Body of pancreas (tissue), 4 donors: ENCODE data around the gene PON3. TPM values are rescaled to one million over a fixed set of nuclear protein-coding genes. Genes with fewer than 3 reads are reported as not detected.

Source experiments
- ATAC-seq: fragments of 150-250 bp; one replicate; pipeline ENCODE4 v1.9.1; 2016
- DNase-seq, 4 donors: peaks; one replicate each; pipeline ENCODE4 v3.0.0-alpha.2; 2019
- H3K27ac ChIP-seq, 4 donors: fragments of 200-600 bp; sonication (generic); 1 replicate in 3 of 4; 2 replicates in 1 of 4; pipeline versions ENCODE4 v1.5.1 to v1.6.1; 2016 to 2019; ENCODE audit warnings: mild to moderate bottlenecking in 1 of 4, mixed read lengths in 1 of 4, moderate library complexity in 1 of 4
- H3K27me3 ChIP-seq, 2 donors: fragments of 200-600 bp; sonication (generic); one replicate each; pipeline ENCODE4 v1.6.0; 2016; ENCODE audit warnings: mild to moderate bottlenecking in 1 of 2
- H3K36me3 ChIP-seq, 2 donors: fragments of 200-600 bp; sonication (generic); replicated peaks in 1 of 2; 2 replicates each; pipeline ENCODE4 v1.5.1; 2016; ENCODE audit warnings: low read depth in 2 of 2; ENCODE audit not compliant: insufficient read depth in 1 of 2
- H3K4me1 ChIP-seq: fragments of 200-600 bp; sonication (generic); one replicate; pipeline ENCODE4 v1.6.0; 2016
- H3K4me3 ChIP-seq, 2 donors: fragments of 200-600 bp; sonication (generic); 1 replicate in 1 of 2; 2 replicates in 1 of 2; pipeline ENCODE4 v1.5.1; 2016 to 2019
- H3K9me3 ChIP-seq, 3 donors: fragments of 200-600 bp; sonication (generic); 1 replicate in 2 of 3; 2 replicates in 1 of 3; pipeline ENCODE4 v1.5.1; 2016
- POLR2A ChIP-seq, 3 donors: fragments of 450-650 bp; IDR thresholded peaks; one replicate each; pipeline ENCODE4 v1.6.1; 2016; ENCODE audit warnings: antibody characterized with exemption in 3 of 3, mild to moderate bottlenecking in 2 of 3
- WGBS, 2 donors: methylation state at CpG; one replicate each; pipeline ENCODE4 v1.1.5; 2017; 5-methylcytosine and 5-hydroxymethylcytosine counted together
- intact Hi-C: fragments of 100-400 bp; cut with DNase I; formaldehyde crosslinking; loops from one replicate; pipeline ENCODE4 v1.15.1; 2023
- total RNA-seq, 2 donors: library from RNA; depleted of rRNA; stranded (reverse); fragments of >200 nt; gene quantifications; one replicate each; pipeline ENCODE4 v1.1.0, GENCODE V29; 2016
- TF ChIP-seq, protein P1 (sequence below), 7 experiments: fragments of 450-650 bp in 4 of 7; fragments of 200-600 bp in 3 of 7; sonication (generic) in 3 of 7; IDR thresholded peaks; one replicate each; pipeline ENCODE4 v1.5.1; 2016 to 2019; ENCODE audit warnings: antibody characterized with exemption in 7 of 7

PON3 gene
- total RNA-seq, 2 donors from 2014 or later = 3.0 to 7.0 TPM

DNA sequence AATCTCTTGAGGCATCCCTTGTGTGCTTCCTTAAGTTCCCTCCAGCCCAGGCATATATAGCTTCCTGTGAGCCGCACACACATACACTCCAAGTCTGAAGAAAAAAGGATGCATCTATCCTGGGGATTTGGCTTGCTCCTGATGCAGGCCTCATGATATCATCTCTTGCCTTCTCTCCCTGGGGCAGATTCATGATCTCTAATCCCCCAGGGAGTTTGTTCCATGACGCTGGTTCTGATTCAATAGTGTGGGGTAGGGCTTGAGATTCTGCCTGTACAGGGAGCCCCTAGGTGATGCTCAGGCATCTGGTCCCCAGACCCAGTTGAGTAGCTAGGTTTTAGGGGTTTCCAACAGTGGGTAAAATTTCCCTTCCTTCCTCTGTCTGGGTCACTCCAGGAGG lies 73.3 kb downstream of the PON3 start:
- 56 to 57% methylated on average over 2 of the region's 2 CpGs for WGBS, 2 donors
- H3K4me3 ChIP-seq = no peak overlapping the region
- H3K27ac ChIP-seq = no peak overlapping the region
- no peaks in the 10 kb centered on the region for H3K36me3 ChIP-seq
- ATAC-seq = no peak
- H3K4me1 ChIP-seq = no peaks in the 10 kb centered on the region
- no peak for TF ChIP-seq POLR2A (IDR thresholded peaks at IDR 0.05)
- TF ChIP-seq, protein P1, sequence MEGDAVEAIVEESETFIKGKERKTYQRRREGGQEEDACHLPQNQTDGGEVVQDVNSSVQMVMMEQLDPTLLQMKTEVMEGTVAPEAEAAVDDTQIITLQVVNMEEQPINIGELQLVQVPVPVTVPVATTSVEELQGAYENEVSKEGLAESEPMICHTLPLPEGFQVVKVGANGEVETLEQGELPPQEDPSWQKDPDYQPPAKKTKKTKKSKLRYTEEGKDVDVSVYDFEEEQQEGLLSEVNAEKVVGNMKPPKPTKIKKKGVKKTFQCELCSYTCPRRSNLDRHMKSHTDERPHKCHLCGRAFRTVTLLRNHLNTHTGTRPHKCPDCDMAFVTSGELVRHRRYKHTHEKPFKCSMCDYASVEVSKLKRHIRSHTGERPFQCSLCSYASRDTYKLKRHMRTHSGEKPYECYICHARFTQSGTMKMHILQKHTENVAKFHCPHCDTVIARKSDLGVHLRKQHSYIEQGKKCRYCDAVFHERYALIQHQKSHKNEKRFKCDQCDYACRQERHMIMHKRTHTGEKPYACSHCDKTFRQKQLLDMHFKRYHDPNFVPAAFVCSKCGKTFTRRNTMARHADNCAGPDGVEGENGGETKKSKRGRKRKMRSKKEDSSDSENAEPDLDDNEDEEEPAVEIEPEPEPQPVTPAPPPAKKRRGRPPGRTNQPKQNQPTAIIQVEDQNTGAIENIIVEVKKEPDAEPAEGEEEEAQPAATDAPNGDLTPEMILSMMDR (IDR thresholded peaks at IDR 0.05) = no peak
- H3K27me3 ChIP-seq = no peaks in the 10 kb centered on the region
- no peak for DNase-seq
- no peaks in the 10 kb centered on the region for H3K9me3 ChIP-seq
- intact Hi-C loops = no loop called here

DNA sequence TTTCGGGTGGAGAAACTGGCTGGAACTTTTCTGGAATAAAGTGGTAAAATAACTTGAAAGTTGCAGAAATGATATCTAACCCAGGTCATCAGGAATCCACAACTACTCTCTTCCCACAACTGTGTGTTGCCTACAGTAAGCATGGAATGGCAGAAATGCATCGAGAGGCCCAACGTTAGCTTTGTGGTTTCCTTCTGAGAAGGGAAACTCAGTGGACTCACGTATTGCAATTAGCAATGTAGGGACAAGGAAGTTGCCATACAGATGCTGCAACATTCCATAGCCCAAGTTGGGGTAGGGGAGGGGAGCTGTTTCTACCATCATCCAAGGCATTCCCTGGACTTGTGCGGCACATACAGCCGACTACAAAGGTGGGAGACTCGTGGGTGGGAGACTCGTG lies 73.8 kb downstream of the PON3 start:
- 58 to 76% methylated on average over 8 of the region's 8 CpGs for WGBS, 2 donors
- intact Hi-C loops = no loop called here
- no peak overlapping the region for H3K4me3 ChIP-seq

DNA sequence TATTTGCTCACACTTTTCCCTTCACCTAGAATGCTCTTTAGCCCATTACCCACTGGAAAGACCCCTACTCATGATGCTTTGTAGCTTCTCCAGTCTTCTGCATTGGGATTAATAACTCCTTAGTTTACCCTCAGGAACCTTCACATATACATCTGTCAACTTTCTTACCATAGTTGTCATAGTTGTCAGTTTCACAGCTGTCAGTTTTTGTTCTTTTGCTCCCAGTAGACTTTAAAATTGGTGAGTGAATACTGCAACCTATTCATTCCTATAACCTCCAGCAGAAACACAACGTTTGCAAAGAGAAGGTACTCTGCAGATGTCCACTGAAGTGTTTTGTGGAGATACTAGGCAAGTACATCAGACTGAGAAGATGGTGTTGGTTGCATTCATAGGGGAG lies 74.5 kb downstream of the PON3 start:
- no peak for DNase-seq
- H3K4me1 ChIP-seq = no peaks in the 10 kb centered on the region
- no peaks in the 10 kb centered on the region for H3K9me3 ChIP-seq
- 30 to 40% methylated on average over 1 of the region's 1 CpG for WGBS, 2 donors
- TF ChIP-seq, protein P1 (IDR thresholded peaks at IDR 0.05) = no peak
- no peak for TF ChIP-seq POLR2A (IDR thresholded peaks at IDR 0.05)
- H3K27me3 ChIP-seq = no peaks in the 10 kb centered on the region
- ATAC-seq = no peak
- no peak overlapping the region for H3K4me3 ChIP-seq
- H3K27ac ChIP-seq = no peak overlapping the region
- no peaks in the 10 kb centered on the region for H3K36me3 ChIP-seq
- intact Hi-C loops = no loop called here

More for the DNA sequence above, 73.8 kb downstream of the PON3 start:
- no peaks in the 10 kb centered on the region for H3K9me3 ChIP-seq
- TF ChIP-seq POLR2A (IDR thresholded peaks at IDR 0.05) = no peak
- TF ChIP-seq, protein P1 (IDR thresholded peaks at IDR 0.05) = no peak
- no peaks in the 10 kb centered on the region for H3K36me3 ChIP-seq
- H3K27me3 ChIP-seq = no peaks in the 10 kb centered on the region
- ATAC-seq (no peak), DNase-seq (no peak)
- H3K27ac ChIP-seq = no peak overlapping the region
- no peaks in the 10 kb centered on the region for H3K4me1 ChIP-seq

DNA sequence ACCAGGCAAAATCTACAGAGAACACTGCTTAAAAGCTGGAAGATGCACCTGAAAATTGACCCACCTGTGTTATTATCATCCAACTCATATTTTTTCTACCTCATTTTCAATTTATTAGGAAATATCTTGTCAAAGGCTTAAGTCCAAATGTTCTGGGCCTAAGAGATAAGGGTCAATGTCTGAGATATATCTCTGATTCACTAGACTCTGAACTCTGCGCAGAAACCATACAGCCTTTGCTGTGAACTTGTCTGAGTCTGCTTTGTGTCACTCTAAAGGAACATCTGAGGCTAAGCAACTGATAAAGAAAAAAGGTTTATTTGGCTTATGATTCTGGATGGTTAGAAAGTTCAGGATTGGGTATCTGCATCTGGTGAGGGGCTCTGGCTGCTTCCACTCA lies 75.5 kb downstream of the PON3 start:
- no peak for ATAC-seq
- intact Hi-C loops = no loop called here
- Histone ChIP-seq H3K36me3 (no peaks in the 10 kb centered on the region), H3K27me3 (no peaks in the 10 kb centered on the region), H3K9me3 (no peaks in the 10 kb centered on the region), H3K27ac (no peak overlapping the region), H3K4me3 (no peak overlapping the region), H3K4me1 (no peaks in the 10 kb centered on the region)
- TF ChIP-seq POLR2A (IDR thresholded peaks at IDR 0.05) = no peak
- TF ChIP-seq, protein P1 (IDR thresholded peaks at IDR 0.05) = no peak
- 95 to 100% methylated on average over 1 of the region's 1 CpG for WGBS, 2 donors
- DNase-seq = no peak

DNA sequence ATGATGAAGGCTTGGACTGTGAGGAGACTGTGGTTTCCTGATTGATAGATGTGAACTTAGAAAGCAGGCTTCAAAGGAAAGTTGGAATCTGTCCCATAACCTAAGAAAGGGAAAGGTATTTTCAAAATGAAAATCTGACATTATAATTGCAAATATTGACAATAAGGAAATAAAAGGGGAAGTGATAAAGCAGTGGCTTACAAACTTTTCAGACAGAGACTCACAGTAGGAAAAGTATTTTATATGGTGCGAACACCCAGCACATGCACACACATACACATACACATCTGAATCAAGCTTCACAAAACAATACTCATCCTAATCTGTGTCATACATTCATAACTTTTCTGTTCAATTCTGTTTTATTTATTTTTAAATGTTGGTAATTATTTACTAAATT lies 76.6 kb downstream of the PON3 start:
- no peak for TF ChIP-seq POLR2A (IDR thresholded peaks at IDR 0.05)
- TF ChIP-seq, protein P1 (IDR thresholded peaks at IDR 0.05) = no peak

More for the DNA sequence above, 76.6 kb downstream of the PON3 start:
- Histone ChIP-seq H3K27ac (no peak overlapping the region), H3K4me3 (no peak overlapping the region), H3K4me1 (no peaks in the 10 kb centered on the region), H3K27me3 (no peaks in the 10 kb centered on the region), H3K9me3 (no peaks in the 10 kb centered on the region), H3K36me3 (no peaks in the 10 kb centered on the region)
- intact Hi-C loops = no loop called here
- DNase-seq (no peak), ATAC-seq (no peak)
- 90 to 100% methylated on average over 1 of the region's 1 CpG for WGBS, 2 donors
